HUES48 (cell line): ENCODE results near the gene SLC37A4.
"Not testable (repeated sequence)": the region's sequence is repeated elsewhere in the genome, so short reads cannot be mapped to it uniquely, and the experiment has no call there.

Experiments used
- H3K27ac ChIP-seq: one replicate; pipeline ENCODE4 v1.7.0; 2013; ENCODE audit warnings: low read depth, low read length, inconsistent platforms
- H3K27me3 ChIP-seq: 2 replicates; pipeline ENCODE4 v1.6.1; 2013; ENCODE audit warnings: mild to moderate bottlenecking, low read length; ENCODE audit not compliant: control insufficient read depth, insufficient read depth
- H3K36me3 ChIP-seq: 2 replicates; pipeline ENCODE4 v1.6.1; 2013; ENCODE audit warnings: low read length; ENCODE audit not compliant: control insufficient read depth, insufficient read depth
- H3K4me1 ChIP-seq: 2 replicates; pipeline ENCODE4 v1.6.1; 2013; ENCODE audit warnings: mild to moderate bottlenecking, low read length; ENCODE audit not compliant: control insufficient read depth, insufficient read depth
- H3K4me3 ChIP-seq: 2 replicates; pipeline ENCODE4 v1.5.1; 2013; ENCODE audit warnings: mild to moderate bottlenecking, low read depth, low read length
- H3K9ac ChIP-seq: 2 replicates; pipeline ENCODE4 v1.6.1; 2013; ENCODE audit warnings: mild to moderate bottlenecking, low read depth, low read length, moderate library complexity
- H3K9me3 ChIP-seq: 2 replicates; pipeline ENCODE4 v1.6.1; 2013; ENCODE audit warnings: low read length; ENCODE audit not compliant: control insufficient read depth, insufficient read depth

The SLC37A4 gene

DNA sequence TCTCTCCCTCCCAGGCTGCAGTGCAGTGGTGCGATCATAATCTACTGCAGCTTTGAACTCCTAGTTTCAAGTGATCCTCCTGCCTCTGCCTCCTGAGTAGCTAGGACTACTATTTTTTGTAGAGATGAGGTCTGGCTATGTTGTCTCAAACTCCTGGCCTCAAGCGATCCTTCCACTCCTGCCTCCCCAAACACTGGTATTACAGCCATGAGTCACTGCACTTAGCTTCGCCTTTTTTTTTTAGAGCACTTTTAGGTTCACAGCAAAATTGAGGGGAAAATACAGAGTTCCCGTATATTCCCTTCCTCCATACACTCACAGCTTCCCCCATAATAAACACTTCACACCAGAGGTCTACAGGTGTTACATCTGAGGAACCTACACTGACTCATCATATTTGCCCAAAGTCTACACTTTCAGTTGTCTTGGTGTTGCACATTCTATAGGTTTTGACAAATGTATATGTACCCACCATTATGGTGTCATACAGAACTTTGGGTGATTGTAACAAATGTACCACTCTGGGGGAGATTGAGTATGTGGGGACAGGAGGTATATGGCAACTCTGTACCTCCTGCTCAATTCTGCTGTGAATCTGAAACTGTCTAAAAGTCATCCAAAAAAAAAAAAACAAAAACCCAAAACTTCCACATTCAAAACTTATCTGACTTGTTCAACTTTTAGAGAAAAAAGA, 11.3 kb upstream of the SLC37A4 start:
- H3K4me3 ChIP-seq = no peak overlapping the region
- peaks cover 27% of the 10 kb centered on the region for H3K36me3 ChIP-seq
- peaks cover 6% of the 10 kb centered on the region; the same call in 1 of the 2 replicates for H3K4me1 ChIP-seq
- no peaks in the 10 kb centered on the region for H3K27me3 ChIP-seq
- H3K27ac ChIP-seq = no peak overlapping the region
- no peaks in the 10 kb centered on the region for H3K9me3 ChIP-seq
- H3K9ac ChIP-seq = no peak overlapping the region

DNA sequence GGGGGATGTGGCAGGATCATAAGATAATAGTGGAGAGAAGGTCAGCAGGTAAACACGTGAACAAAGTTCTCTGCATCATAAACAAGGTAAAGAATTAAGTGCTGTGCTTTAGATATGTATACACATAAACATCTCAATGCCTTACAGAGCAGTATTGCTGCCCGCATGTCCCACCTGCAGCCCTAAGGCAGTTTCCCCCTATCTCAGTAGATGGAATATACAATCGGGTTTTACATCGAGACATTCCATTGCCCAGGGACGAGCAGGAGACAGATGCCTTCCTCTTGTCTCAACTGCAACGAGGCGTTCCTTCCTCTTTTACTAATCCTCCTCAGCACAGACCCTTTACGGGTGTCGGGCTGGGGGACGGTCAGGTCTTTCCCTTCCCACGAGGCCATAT, 8.8 kb upstream of the SLC37A4 start:
- not testable (repeated sequence) for H3K36me3 ChIP-seq, H3K27me3 ChIP-seq, H3K4me3 ChIP-seq, H3K27ac ChIP-seq, H3K9ac ChIP-seq, H3K4me1 ChIP-seq, H3K9me3 ChIP-seq

DNA sequence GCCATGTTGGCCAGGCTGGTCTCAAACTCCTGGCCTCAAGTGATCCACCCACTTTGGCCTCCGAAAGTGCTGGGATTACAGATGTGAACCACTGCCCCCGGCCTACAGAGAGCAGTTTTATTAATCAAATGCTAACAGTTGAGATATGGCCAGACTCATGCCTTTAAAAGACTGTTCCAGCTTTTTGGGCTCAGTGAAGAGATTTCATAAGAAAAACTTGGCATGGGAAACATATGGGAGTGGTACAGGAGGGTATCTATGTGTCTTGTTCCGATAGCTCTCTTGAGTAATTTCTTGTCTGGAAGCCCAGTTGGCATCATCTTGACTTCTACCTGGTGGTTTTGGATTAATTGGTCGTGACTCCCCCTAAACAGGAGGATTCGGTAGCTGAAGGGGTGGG, 8.2 kb upstream of the SLC37A4 start:
- H3K4me3 ChIP-seq = no peak overlapping the region
- H3K9me3 ChIP-seq = no peaks in the 10 kb centered on the region
- H3K4me1 ChIP-seq = no peaks in the 10 kb centered on the region
- no peaks in the 10 kb centered on the region for H3K36me3 ChIP-seq
- no peaks in the 10 kb centered on the region for H3K27me3 ChIP-seq
- H3K27ac ChIP-seq = no peak overlapping the region
- H3K9ac ChIP-seq = no peak overlapping the region

DNA sequence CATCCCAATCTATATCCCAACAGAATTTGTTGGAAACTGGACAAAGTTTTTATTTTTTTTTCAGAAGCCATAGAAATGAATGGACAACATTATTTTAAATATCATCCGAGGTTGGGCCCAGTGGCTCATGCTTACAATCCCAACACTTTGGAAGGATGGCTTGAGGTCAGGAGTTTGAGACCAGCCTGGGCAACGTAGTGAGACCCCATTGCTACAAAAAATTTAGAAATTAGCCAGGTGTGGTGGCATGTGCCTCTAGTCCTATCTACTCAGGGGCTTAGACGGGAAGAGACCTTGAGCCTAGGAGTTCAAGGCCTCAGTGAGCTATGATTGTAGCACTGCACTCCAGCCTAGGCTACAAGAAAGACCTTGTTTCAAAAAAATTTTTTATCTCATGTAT, 4.1 kb upstream of the SLC37A4 start:
- no peaks in the 10 kb centered on the region for H3K27me3 ChIP-seq
- no peaks in the 10 kb centered on the region for H3K36me3 ChIP-seq
- H3K4me1 ChIP-seq = peaks cover under 1% of the 10 kb centered on the region; the same call in 1 of the 2 replicates
- no peak overlapping the region for H3K9ac ChIP-seq
- H3K27ac ChIP-seq = no peak overlapping the region
- no peaks in the 10 kb centered on the region for H3K9me3 ChIP-seq
- H3K4me3 ChIP-seq = no peak overlapping the region

DNA sequence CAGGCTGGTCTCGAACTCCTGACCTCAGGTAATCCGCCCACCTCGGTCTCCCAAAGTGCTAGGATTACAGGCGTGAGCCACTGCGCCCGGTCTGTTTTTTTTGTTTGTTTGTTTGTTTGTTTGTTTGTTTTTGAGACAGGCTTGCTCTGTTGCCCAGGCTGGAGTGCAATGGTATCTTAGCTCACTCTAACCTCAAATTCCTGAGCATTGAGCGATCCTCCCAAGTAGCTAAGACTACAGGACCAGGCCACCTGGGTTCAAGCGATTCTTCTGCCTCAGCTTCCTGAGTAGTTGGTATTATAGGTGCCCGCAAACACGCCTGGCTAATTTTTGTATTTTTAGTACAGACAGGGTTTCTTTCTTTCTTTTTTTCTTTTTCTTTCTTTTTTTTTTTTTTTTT, 2.7 kb upstream of the SLC37A4 start:
- not testable (repeated sequence) for H3K27ac ChIP-seq, H3K9me3 ChIP-seq

DNA sequence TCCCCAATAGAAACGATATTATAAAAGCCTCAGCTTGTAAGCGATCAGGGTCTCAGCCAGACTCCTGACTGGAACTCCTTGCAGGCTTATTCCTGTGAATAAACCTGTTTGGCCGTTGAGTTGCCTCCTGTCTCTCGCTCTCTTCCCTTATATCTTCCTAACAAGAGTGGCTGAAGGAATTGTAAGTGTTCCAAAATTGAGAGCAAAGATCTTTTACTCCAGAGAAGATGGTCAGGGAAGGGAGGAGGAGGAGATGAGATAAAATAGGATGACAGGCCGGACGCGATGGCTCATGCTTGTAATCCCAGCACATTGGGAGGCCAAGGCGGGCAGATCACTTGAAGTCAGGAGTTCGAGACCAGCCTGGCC, 1.2 kb upstream of the SLC37A4 start:
- H3K4me1 ChIP-seq = peaks cover 12% of the 10 kb centered on the region
- no peaks in the 10 kb centered on the region for H3K9me3 ChIP-seq
- no peak overlapping the region for H3K27ac ChIP-seq
- H3K9ac ChIP-seq = no peak overlapping the region
- H3K4me3 ChIP-seq = no peak overlapping the region
- H3K27me3 ChIP-seq = no peaks in the 10 kb centered on the region
- H3K36me3 ChIP-seq = peaks cover 23% of the 10 kb centered on the region

More for the DNA sequence above, 2.7 kb upstream of the SLC37A4 start:
- H3K9ac ChIP-seq, H3K27me3 ChIP-seq, H3K4me3 ChIP-seq, H3K36me3 ChIP-seq: not testable (repeated sequence)
- H3K4me1 ChIP-seq = peaks cover 12% of the 10 kb centered on the region

DNA sequence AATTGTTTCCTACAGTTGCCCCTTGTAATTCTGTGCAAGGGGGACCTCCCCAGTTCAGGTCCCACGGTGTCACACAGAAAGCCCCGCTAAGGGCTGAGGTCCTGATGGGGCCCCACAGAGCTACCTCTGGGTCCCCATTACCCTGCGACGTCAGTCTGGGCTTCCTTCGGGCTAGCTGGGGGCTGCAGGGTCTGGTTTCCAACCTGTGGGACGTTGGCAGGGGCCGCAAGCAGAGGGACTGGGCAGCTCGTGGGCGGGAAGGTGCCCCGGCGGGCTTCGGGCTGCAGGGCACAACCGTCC, 698 bp downstream of the SLC37A4 start:
- H3K9me3 ChIP-seq = no peaks in the 10 kb centered on the region
- peak overlapping the region; percentile 87; the same call in 1 of the 2 replicates for H3K9ac ChIP-seq
- peak overlapping the region; percentile 85 for H3K27ac ChIP-seq
- peaks cover 43% of the 10 kb centered on the region for H3K36me3 ChIP-seq
- H3K4me3 ChIP-seq = peak overlapping the region; percentile 91
- peaks cover 12% of the 10 kb centered on the region for H3K4me1 ChIP-seq
- no peaks in the 10 kb centered on the region for H3K27me3 ChIP-seq

DNA sequence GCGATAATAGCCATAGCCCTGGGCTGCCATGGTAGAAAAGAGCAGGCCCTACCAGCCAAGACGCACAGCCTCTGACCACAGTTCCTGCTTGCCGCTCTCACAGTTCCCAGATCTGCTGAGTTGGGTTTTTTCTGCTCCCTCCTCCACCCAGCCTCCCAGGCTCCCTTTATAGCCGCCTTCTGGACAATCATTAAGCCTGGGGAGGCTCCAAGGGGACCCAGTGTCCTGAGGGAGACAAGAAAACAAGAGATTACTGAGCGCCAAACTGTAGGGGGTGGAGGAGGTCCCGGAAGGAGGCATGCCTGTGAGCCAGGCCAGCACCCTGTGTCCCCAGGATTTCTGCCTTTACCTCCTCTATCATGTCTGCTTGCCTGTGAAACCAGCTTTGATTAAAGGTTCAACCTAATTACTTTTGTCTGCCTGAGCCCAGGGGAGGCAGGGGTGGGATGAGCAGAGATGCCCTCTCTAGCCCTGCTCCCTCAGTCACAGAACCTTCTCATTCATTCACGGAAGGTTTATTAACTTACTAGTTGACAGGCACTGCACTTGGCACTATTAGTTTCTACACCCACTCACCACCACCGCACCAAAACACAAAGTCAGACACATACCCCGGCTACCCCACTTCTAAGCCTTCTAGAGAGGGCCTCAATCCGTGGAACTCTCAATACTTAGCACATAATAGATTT, 1.2 kb downstream of the SLC37A4 start:
- Histone ChIP-seq H3K9me3 (no peaks in the 10 kb centered on the region), H3K36me3 (peaks cover 48% of the 10 kb centered on the region), H3K27me3 (no peaks in the 10 kb centered on the region), H3K27ac (peak overlapping the region; percentile 85), H3K4me3 (peak overlapping the region; percentile 91), H3K4me1 (peaks cover 12% of the 10 kb centered on the region), H3K9ac (0 out of 2 replicates have a peak overlapping the region, but pooled peaks have one; percentile 87)

DNA sequence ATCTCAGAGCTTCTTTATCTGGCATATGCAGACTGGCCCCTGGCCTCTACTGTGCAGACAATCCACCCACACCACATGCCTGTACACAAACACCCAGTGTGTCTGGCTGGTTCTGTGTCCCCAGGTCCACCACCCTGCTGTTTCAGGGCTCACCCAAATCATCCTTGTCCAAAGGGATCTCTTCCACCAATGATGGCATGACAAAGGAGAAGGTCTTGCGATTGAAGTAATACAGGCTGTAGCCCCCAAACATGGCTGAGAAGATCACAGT, 1.7 kb downstream of the SLC37A4 start:
- Histone ChIP-seq H3K9ac (no peak overlapping the region), H3K36me3 (peaks cover 52% of the 10 kb centered on the region), H3K27ac (no peak overlapping the region), H3K4me3 (peak overlapping the region; percentile 91), H3K4me1 (peaks cover 12% of the 10 kb centered on the region), H3K9me3 (no peaks in the 10 kb centered on the region), H3K27me3 (no peaks in the 10 kb centered on the region)

DNA sequence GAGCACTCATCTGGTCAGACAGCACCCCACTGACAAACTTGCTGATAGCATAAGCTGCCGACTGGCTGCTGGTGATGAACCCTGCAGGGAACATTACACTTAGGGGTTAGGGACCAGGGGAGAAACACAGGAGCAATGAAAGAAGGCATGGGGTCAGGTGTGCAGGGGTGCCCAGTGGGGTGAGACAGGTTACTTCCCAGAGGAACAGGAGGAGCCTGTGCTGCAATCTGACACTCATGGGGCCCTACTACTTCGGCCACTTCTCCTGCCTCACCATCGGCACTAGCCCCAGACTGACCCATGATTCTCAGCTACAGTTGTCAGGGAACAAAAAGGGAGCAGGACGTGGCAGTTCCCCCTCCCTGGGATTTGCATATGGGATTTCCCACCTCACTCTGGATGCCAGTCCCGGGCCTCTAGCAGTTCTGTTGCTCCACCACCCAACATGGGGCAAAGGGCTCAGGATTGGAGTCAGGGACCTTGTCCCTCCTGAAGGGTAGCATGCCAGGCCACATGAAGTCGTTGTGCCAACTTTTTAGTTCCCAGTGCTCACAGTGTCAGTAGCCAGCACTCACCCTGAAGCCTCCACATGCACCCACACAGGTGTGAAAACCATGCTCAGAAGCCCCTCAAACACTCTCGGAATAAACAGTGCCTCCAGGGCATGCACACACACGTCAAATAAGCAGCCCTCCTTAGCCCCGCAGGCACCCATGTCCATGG, 2.2 kb downstream of the SLC37A4 start:
- Histone ChIP-seq H3K27me3 (no peaks in the 10 kb centered on the region), H3K36me3 (peaks cover 57% of the 10 kb centered on the region), H3K27ac (no peak overlapping the region), H3K4me3 (peak overlapping the region; percentile 91; the same call in 1 of the 2 replicates), H3K4me1 (peaks cover 12% of the 10 kb centered on the region), H3K9ac (no peak overlapping the region), H3K9me3 (no peaks in the 10 kb centered on the region)

DNA sequence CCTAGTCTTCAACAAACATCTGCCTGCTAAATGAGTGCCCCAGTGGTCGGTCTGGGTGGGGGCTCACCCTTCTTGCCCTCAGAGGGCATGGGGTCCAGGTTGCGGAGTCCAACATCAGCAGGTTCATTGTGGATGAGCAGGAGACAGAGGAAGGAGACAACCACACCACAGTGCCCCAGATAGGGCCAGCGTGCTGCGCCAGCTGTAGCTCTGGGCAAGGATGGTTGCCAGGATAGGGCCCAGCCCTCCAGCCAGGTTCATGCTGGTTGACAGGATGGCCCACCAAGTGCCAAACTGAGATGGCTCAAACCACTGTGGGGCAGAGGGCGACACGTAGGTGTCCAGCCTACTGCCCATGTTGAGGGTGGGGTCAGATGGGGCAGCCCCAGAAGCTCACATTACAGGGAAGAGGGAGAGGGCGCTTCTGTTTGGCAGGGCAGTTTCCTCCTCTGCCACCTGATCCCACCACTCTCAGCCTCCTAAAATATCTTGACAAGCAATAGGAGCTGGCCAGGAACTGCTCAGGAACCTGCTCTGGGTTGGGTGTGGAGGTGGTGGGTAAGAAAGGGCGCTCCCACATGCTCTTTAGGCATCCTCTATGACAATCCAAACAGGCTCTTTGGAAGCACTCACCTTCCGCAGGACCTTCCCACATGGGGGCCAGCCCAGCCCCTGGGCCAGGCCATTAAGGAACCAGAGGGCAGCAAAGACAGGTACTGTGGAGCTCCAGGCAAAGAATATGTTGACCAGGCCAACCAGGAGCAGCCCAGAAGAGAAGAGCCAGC, 2.9 kb downstream of the SLC37A4 start:
- no peak overlapping the region for H3K9ac ChIP-seq
- peaks cover 64% of the 10 kb centered on the region for H3K36me3 ChIP-seq
- no peaks in the 10 kb centered on the region for H3K9me3 ChIP-seq
- no peak overlapping the region for H3K4me3 ChIP-seq
- peaks cover 12% of the 10 kb centered on the region for H3K4me1 ChIP-seq
- no peak overlapping the region for H3K27ac ChIP-seq
- H3K27me3 ChIP-seq = no peaks in the 10 kb centered on the region
